Activated gamma-delta T cell (primary cell): ENCODE results near the gene EPHA6.
"Not testable (repeated sequence)": the region's sequence is repeated elsewhere in the genome, so short reads cannot be mapped to it uniquely, and the experiment has no call there.

Source experiments
- DNase-seq: peaks from one replicate; lab custom pipeline; 2025; lab: John Stamatoyannopoulos, UW

Gene EPHA6

DNA sequence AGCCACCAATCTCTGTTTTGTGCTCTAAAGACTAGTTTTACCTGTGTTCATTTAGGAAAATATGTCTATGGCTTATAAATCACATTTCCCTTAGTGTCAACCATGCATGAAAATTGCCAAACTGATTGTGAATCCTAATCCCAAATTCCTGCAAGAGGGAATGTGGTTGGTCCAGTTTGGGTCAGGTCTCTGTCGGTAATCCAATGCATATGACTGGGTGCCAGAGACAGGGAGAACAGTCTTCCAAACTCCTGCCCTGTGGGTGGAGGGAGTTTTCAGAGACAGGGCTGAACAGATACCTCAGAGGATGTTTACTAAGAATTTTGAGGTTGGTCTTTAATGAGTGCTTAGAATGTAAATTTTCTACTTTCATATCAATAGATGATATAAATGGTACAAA lies 649.6 kb downstream of the EPHA6 start:
- DNase-seq, result no peak

DNA sequence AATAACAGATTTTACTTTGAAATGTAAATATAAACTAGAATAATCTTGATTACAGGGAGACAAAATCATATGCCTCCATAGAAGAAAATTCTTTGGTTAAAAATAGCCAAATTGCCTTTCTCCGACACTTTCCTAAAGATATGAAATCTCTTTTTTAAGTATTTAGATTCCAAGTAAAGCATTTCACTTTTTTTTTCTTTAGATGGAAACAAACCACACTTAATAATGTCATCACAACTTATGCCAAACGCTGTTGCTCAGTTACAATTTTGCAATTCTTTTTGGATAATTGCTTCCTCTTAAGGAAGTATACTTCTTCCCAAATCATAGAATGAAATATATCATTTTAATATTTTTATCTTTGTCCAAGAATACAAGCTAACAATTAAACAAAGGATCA lies 656.1 kb downstream of the EPHA6 start:
- no peak for DNase-seq

DNA sequence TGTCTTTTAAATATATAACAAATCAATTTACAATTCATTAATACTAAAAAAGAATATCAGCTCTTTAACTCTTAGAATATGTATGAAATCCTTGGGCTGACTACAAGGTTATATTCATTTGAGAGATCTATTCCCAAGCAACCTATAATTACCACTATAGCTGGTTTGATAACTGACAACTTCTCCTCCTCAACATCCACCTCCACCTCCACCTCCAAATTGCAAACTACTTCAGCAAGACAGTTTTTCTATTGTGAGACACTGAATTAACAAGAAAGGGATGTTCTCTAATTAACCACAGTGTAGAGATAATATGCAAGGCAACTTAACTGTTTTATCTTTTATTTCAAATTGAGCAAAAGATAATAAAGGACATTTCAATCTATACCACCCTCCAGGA lies 665.3 kb downstream of the EPHA6 start:
- DNase-seq, result no peak

DNA sequence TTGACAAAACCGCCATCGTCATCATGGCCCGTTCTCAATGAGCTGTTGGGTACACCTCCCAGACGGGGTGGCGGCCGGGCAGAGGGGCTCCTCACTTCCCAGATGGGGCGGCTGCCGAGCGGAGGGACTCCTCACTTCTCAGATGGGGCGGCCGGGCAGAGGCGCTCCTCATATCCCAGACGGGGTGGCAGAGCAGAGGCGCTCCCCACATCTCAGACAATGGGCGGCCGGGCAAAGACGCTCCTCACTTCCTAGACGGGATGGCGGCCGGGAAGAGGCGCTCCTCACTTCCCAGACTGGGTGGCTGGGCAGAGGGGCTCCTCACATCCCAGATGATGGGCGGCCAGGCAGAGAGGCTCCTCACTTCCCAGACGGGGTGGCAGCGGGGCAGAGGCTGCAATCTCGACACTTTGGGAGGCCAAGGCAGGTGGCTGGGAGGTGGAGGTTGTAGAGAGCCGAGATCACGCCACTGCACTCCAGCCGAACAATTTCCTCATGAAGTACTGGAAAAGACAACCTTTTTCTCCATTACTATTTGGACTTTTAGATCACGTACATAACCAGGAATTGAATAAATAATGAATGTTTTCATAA lies 666.4 kb downstream of the EPHA6 start:
- DNase-seq, result not testable (repeated sequence)

DNA sequence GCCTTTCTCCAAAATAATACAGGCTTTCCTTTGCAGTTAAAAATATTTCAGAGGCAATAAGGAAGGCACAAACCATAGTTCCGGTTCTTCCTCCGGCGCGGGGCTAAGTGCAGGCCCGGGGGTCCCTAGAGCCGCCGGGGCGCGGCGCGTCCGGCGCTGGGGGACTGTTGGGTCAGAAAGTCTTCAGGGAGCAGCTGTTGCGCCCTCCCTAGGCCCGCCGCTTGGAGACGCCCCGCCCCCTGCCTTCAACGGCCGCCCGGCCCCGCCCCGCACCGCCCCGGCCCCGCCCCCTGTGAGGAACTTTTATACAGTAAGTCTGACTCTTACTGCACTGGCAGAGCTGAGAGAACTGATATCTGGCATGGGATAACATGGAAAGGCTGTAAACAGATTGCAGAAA lies 667.0 kb downstream of the EPHA6 start:
- DNase-seq, result no peak

DNA sequence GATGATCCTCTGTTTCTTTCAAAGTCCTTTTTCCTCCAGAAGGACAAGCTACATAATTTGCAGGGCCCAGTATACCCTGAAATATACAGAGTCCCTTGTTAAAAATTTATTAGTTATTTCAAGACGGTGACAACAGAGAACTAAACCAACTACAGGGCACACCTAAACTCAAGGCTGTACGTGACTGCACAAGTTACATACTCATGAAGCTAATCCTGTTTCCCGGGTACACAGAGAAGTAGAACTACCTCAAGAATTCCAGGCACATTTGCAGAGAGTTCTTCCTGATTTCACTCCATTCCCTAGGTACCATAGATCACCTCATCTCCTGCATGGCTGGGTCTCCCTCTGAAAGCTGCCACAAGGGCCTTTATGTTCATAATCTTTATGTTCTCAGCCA lies 670.8 kb downstream of the EPHA6 start:
- no peak for DNase-seq

DNA sequence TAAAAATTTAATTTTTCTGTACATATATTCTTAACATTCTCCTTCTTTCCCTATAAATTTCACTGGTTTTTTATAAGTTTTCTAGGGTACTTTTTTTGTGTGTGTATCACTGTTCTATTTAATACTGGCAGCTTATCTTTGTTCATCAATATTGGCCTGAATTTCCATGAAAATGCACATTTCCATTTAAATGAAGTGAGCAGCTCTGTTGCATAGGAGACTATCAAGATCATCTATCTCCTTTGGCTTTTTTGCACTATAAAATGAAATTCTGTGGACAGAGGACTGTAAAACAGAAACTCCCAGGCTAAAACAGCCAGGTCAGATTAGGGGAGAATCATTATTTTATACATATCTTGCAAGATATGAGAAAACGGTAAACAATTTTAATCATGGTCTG lies 673.2 kb downstream of the EPHA6 start:
- DNase-seq, result no peak

DNA sequence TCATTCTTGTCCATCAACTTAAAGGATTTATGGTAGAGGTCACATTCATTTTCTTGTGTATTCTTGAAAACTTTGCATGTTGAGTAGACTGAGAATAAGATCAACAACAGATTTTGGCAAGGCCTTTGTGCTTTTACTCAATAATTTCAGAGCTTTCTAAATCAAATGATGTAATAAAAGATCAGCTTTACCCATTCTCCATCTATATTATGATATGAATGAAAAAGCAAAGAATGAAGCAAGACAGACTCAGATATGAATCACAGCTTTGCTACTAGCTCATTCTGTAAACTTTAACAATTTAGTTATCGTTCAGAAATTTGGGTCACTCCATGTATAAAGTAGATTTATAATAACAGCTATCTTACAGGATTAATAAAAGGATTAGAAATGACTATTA lies 674.3 kb downstream of the EPHA6 start:
- DNase-seq, result no peak

DNA sequence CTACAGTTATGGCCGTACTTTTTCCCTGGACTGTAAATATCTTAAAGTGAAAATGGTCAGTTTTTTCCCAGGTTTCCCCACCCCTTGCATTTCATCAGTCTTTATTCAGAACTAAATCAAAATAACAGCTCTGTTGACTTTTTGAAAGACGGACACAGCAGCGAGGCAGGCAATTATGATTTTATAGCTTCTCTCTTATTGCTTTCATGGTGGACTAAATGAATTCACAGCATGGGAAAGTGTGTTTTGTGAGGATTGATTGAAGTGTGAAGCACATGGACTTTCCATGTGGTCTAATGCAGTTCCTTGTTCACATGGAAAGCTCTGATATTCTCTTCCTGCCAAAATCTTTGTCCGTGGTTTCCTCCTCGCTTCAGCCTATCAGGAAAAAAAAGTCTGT lies 681.5 kb downstream of the EPHA6 start:
- DNase-seq, result no peak

DNA sequence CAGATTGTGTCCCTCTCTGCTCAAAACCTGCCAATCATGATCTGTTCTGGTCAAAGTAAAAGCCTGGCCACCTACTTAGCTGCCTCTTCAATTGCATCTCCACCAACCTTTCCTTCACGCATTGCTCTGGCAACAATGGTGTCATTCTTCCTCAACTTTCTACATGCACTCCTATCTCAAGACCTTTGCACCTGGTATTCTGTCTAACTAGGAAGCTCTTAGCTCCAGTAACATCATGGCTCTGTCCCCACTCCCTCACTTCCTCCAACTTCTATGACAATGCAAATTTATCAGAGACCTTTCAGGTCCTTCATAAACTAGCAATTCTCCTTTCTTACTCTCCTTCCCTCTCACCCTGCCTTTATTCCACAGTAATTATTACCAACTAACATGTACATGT lies 682.7 kb downstream of the EPHA6 start:
- no peak for DNase-seq

DNA sequence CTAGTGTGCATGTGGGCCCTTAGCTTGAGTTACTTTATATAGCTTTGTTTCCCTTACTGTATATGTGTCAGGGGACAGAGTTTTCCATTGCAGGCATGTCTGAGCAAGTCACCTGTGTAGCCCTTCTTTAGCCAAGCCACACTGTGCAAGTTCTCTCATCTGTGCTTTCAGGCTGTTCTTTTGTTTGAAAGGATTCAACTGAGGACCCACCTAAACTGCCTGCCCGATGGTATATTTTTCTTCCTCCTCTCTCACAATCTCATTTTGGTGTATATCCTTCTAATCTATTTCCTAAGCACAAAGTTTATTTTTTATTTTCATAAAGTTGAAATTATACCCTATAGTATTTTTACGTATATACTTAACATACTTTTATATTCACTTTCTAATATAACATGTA lies 690.1 kb downstream of the EPHA6 start:
- no peak for DNase-seq

DNA sequence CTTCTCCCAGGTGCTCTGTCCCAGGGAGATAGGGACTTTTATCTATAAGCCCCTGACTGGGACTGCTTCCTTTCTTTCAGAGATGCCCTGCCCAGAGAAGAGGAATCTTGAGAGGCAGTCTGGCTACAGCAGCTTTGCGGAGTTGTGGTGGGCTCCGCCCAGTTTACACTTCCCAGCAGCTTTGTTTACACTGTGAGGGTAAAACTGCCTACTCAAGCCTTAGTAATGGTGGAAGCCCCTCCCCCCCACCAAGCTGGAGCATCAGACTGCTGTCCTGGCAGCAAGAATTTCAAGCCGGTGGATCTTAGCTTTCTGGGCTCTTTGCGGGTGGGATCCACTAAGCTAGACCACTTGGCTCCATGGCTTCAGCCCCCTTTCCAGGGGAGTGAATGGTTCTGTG lies 696.4 kb downstream of the EPHA6 start:
- DNase-seq, result no peak

DNA sequence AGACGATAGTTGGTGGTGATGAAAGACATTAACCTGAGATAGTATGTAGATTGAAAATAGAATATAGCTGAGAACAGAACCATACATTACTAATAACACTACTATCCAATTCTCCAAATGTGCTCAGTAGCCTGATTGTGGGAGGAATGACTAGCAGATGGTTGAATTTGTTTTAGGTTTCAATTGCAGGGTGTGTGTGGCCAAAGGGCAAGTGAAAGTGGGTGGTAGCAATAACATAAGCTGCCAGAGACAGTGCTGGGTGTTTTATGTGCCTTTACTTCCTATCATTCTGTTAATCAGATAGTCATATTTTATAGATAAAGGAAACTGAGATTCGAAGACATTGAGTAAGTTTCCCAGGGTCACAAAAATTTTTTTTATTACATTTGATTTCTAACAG lies 700.7 kb downstream of the EPHA6 start:
- DNase-seq, result no peak

DNA sequence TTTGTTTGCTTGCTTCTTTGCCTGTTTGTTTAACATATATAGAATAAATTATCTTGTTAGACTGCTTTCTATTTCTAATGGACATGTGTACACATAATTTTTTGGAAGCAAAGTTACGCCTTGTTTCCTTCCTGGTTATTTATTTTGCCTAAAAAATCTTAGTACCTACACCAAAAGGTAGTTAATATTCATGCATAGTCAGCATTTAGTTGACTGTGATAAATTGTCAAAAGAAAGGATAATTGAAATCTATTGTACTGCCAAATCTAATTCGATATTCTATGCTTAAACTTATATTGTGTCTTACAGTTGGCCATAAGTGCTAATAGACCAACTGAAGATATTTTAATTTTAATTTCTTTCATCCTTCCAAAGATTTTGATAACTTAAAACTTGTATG lies 716.3 kb downstream of the EPHA6 start:
- no peak for DNase-seq

DNA sequence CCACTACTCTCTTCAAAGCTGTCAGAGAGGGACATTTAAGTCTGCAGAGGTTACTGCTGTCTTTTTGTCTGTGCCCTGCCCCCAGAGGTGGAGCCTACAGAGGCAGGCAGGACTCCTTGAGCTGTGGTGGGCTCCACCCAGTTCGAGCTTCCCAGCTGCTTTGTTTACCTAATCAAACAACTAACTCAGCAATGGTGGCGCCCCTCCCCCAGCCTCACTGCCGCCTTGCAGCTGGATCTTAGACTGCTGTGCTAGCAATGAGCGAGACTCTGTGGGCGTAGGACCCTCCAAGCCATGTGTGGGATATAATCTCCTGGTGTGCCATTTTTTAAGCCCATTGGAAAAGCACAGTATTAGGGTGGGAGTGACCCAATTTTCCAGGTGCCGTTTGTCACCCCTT lies 733.2 kb downstream of the EPHA6 start:
- DNase-seq, result not testable (repeated sequence)

DNA sequence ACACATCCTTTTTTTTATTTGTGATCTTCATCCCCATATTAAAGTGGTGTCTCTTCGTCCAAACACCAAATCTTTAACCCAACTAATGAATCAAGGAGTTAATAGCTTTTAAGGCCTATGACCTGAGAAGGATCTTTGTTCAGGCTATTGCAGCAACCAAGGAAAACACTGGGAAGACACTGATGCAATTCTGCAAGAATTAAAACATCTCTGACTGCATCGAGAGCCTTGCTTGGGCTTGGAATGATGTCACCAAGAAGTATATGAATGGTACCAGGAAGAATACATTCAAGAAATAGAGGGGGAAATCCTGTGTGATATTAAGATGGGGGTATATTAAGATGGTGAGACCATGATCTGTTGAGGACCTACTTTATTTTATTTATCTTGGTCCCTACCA lies 736.0 kb downstream of the EPHA6 start:
- DNase-seq, result no peak

DNA sequence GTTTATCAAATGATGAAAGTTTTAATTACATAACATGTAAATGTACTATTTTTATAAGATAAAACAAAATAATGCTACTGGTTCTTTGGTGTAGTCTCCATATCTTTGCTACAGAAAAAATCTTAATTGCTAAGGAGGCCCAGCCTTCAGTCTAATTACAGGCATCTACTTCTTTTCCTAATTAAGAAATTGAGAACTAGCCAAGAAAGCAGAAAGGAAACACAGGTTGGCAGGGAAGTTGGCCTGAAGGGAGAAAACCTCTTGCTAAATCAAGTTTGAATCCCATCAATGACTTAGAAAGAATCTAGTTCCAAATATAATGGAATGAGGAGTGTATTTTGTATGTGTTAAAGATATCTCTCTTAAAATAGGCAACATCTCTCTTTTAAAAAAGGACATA lies 737.8 kb downstream of the EPHA6 start:
- no peak for DNase-seq

DNA sequence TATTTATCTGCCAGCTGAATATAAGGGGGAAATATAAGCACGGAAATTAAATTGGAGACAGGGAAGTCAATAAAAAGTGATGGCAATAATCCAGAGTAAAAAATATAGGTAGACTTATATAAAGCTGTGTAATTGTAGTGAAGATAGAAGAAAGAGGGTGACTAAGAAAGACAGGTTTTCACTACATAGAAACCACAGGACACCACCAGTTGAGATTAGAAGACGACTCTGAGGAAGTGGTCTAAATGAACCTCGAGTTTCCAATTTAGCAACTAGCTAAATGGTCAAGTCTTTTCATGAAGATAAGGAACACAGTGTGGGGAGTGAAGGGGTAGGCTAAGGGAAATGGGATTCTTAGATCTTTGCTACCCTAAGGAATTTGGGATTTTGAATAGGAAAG lies 761.3 kb downstream of the EPHA6 start:
- DNase-seq, result no peak

DNA sequence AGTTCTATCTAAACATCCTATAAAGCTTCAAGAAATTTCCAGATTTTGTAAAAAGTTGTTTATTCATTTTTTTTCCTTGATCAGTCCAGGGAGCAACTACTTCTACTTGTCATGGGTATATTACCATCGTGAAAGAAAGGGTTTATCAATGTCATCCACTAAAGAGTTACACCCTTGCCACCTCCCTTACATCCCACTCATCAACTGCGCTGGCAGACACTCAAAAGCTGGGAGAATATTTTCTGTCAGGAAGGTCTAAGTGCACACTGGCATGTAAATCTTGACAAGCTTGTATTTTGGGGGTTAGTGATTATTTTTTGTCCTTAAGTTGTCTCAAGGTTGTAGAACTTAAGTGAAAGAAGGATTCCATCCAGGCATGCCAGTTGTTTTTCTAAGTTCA lies 761.8 kb downstream of the EPHA6 start:
- DNase-seq, result no peak

DNA sequence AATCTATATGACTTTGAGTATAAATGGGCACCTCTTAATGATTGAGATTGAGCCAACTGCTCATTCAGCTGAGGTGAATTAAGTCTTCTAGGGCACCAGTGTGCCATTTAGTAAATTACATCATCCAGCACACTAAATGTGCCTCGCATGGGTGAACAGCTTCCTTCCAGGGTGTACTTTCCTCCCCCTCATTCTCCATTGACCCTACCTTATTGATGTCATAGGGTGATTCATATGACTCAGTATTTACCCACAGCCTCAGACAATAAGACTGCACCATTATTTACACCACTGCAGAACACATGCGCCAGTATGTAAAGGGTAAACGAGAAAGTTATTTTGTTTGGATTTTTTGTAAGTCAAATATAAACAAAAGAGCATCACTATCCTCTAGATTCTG lies 765.0 kb downstream of the EPHA6 start:
- no peak for DNase-seq

DNA sequence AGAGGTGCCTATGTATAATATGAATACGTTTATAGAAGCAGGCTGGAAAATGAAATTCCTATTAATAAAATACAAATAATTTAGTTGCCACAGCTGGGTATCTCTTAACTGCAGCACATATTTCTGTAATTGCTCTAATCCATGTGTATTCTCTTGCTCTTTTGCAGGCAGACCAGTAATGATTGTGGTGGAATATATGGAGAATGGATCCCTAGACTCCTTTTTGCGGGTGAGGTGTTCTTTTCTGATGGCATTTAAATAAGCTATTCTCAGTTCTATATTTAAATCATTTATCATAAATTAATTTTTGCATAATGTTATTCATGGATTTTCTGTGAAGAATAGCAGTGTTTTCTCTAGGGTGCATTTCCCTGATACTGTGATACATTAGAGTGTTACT lies 796.2 kb downstream of the EPHA6 start:
- DNase-seq, result no peak

DNA sequence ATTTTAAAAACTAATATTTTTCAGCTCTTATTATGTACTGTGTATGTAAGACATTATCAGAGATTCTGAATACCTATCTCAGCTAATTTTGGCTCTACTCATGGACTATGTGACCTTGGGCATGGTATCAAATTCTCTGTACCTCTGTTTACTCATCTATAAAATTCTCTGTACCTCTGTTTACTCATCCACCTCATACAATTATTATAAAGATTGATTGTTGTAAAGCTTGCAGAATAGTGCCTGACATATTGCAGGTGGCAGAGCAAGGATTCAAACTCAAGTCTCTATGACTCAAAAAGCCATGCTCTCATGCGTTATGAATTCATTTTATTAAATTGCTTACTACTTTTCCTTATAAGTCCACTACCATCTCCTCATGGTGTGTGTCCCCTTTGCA lies 798.2 kb downstream of the EPHA6 start:
- DNase-seq, result no peak

DNA sequence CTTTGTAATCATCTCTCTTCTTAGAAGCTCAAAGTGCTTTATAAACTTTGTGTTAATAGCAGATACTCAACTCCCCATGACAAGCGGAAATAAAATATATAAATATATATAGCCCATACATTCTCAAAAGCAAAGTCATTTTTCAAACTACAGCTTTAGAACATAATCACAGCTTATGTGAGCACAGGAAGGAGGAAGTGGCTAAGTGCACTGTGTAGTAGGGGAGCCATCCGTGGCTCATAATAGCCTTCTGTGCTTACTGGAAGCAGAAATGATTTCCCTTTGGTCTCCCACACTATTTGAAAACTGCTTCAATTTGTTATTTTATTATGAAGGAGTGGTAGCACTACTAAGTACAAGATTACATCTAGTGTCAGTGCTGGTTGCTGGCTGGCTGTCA lies 798.7 kb downstream of the EPHA6 start:
- DNase-seq, result no peak

DNA sequence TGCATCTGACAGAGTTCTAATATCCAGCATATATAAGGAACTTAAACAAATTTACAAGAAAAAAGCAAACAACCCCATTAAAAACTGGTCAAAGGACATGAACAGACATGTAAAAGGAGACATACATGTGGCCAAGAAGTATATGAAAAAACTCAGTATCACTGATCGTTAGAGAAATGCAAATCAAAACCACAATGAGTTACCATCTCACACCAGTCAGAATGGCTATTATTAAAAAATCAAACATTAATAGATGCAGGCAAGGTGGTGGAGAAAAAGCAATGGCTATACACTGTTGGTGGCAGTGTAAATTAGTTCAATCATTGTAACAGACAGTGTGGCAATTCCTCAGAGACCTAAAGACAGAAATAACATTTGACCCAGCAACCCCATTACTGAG lies 806.1 kb downstream of the EPHA6 start:
- DNase-seq, result not testable (repeated sequence)

DNA sequence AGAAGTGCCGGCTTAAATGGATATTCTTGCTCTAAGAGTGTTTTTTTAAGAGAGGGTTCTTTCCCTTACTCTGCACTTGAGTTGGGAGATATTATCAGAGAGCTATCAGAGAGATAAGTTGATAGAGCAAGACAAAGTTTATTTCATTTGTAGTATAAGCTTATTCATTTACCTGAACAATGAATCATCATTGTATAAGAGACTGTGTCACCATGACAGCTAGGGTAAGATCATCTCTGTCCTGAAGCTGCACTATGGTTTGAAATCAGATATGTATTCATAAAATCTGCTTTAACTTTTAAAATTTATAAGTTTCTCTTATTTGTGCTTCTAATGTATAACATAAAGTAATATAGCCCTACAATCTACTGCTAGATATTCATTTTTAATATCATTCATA lies 822.1 kb downstream of the EPHA6 start:
- no peak for DNase-seq
